Left cardiac atrium (tissue), 4 donors: ENCODE results near the gene ADD1. TPM values are rescaled to one million over a fixed set of nuclear protein-coding genes. Genes with fewer than 3 reads are reported as not detected.

Source experiments
- ATAC-seq, 2 donors: fragments of 200-7000 bp; cut with Tn5 transposase; one replicate each; pipeline ENCODE4 v1.9.1; 2020; ENCODE audit warnings: mild to moderate bottlenecking in 2 of 2, moderate library complexity in 2 of 2
- DNase-seq: peaks from one replicate; pipeline ENCODE4 v3.0.0-alpha.2; 2020
- intact Hi-C, 2 donors: fragments of 100-400 bp; cut with DNase I; formaldehyde crosslinking; loops; one replicate each; pipeline versions ENCODE4 v1.14.1 to v1.15.1; 2022 to 2023
- long read RNA-seq: library from polyadenylated mRNA; unstranded; transcript quantifications from one replicate; pipeline ENCODE4 v2.0.0, GENCODE V29; 2021
- total RNA-seq, 2 donors: library from RNA; stranded (reverse); fragmentation: NEBNext Ultra II Directional; extraction: Animal tissue kit (Norgen Biotek cat#: 25700); gene quantifications; one replicate each; pipeline ENCODE4 v1.2.1, GENCODE V29; 2021
- donor health status: DM: no; HTN: yes; CAD: no.
- donor health status: DM: no; HTN: yes; CAD: no; lungs with severe emphysema.
- donor health status: DM: yes; HTN: yes; CAD: no.
- donor health status: Dilated cardiomyopathy.

Gene ADD1
- 100 to 1,000 TPM; 200 to 209 TPM for total RNA-seq
- long read RNA-seq, full-length matches to known transcripts, result 8 of 120 reads
- long read RNA-seq, partial matches to known transcripts, result 89 of 120 reads
- long read RNA-seq, other reads (novel, unspliced or antisense), result 23 of 120 reads

GRCh38 chr4:2843263-2843940 is at the start of gene ADD1:
TSS of gene ADD1 (plus strand) at chr4:2843844. CDS start at chr4:2875916, 32,072 bp downstream.
- intact Hi-C loops, result loop anchor here in 1 of 2 donors (5.0 to 10.0 kb wide), 3 partner anchors 51 to 91 kb away; partner anchors contain the start of gene SH3BP2
- peak; percentile 91 for DNase-seq
- ATAC-seq, result peak; percentile 98 to 99

GRCh38 chr4:2794486-2795299 is 49.0 kb upstream of the ADD1 start:
- ATAC-seq (peak; percentile 24 to 39), DNase-seq (peak; percentile 80)
- intact Hi-C loops, result loop anchor here in 1 of 2 donors (5.0 kb wide), 1 partner anchor 48 kb away; the partner anchor contains the start of gene ADD1

- ATAC-seq (no peak), DNase-seq (no peak)
- intact Hi-C loops, result no loop called here
Measured at GRCh38 chr4:2795300-2795892, 48.2 kb upstream of the ADD1 start.

- intact Hi-C loops, result no loop called here
- ATAC-seq (no peak), DNase-seq (no peak)
Measured at GRCh38 chr4:2795893-2796848, 47.5 kb upstream of the ADD1 start.

- intact Hi-C loops, result no loop called here
- ATAC-seq (no peak), DNase-seq (no peak)
Measured at GRCh38 chr4:2796849-2797544, 46.6 kb upstream of the ADD1 start.

- DNase-seq (peak; percentile 35), ATAC-seq (no peak)
- intact Hi-C loops, result no loop called here
Measured at GRCh38 chr4:2797545-2798305, 45.9 kb upstream of the ADD1 start.

- intact Hi-C loops, result no loop called here
- peak; percentile 83 for DNase-seq
- ATAC-seq, result peak; percentile 8 to 10
Measured at GRCh38 chr4:2798399-2799223, 45.0 kb upstream of the ADD1 start.

GRCh38 chr4:2799224-2799911 is 44.3 kb upstream of the ADD1 start:
- DNase-seq (peak; percentile 41), ATAC-seq (no peak)
- intact Hi-C loops, result no loop called here

GRCh38 chr4:2799971-2800690 is 43.5 kb upstream of the ADD1 start:
- intact Hi-C loops, result no loop called here
- DNase-seq (peak; percentile 46), ATAC-seq (peak; percentile 7 to 16)

GRCh38 chr4:2800691-2801596 is 42.7 kb upstream of the ADD1 start:
- DNase-seq (peak; percentile 83), ATAC-seq (peak; percentile 75 to 76)
- intact Hi-C loops, result no loop called here

GRCh38 chr4:2802618-2803531 is 40.8 kb upstream of the ADD1 start:
- DNase-seq (peak; percentile 20), ATAC-seq (no peak)
- intact Hi-C loops, result no loop called here

GRCh38 chr4:2803624-2804448 is 39.8 kb upstream of the ADD1 start:
- no peak for ATAC-seq
- peak; percentile 46 for DNase-seq
- intact Hi-C loops, result no loop called here
